Measurements from ENCODE around the gene TNS1. TPM values are rescaled to one million over a fixed set of nuclear protein-coding genes. Genes with fewer than 3 reads are reported as not detected.

Gene TNS1
- total and polyA plus RNA-seq, 2 donors: 191 to 576 TPM

- Histone ChIP-seq H3K4me1 (ENCODE audit: insufficient read depth) (no peaks in the 10 kb centered on the region), H3K27ac (ENCODE audit: low read depth) (no peak overlapping the region), H3K36me3 (ENCODE audit: insufficient read depth) (peaks cover 7% of the 10 kb centered on the region), H3K4me3 (ENCODE audit: low read depth, low read length) (no peak overlapping the region)
- no peak for DNase-seq (ENCODE audit: extremely low spot score)
- WGBS: 43% methylated on average over 6 of the region's 6 CpGs
These were observed 176.3 kb downstream of the TNS1 start for GRCh38 chr2:217826520-217826919.

GRCh38 chr2:217825469-217826235, 177.1 kb downstream of the TNS1 start:
- Histone ChIP-seq H3K27ac (ENCODE audit: low read depth) (no peak overlapping the region), H3K4me1 (ENCODE audit: insufficient read depth) (no peaks in the 10 kb centered on the region), H3K4me3 (ENCODE audit: low read depth, low read length) (no peak overlapping the region), H3K36me3 (ENCODE audit: insufficient read depth) (peaks cover 5% of the 10 kb centered on the region)
- WGBS: 91% methylated on average over 8 of the region's 8 CpGs
- no peak for DNase-seq (ENCODE audit: extremely low spot score)

GRCh38 chr2:217824223-217824622, 178.6 kb downstream of the TNS1 start:
- Histone ChIP-seq H3K4me3 (ENCODE audit: low read depth, low read length) (no peak overlapping the region), H3K27ac (ENCODE audit: low read depth) (no peak overlapping the region), H3K4me1 (ENCODE audit: insufficient read depth) (no peaks in the 10 kb centered on the region), H3K36me3 (ENCODE audit: insufficient read depth) (no peaks in the 10 kb centered on the region)
- no peak for DNase-seq (ENCODE audit: extremely low spot score)
- WGBS: 89% methylated on average over 4 of the region's 4 CpGs

- Histone ChIP-seq H3K27ac (ENCODE audit: low read depth) (no peak overlapping the region), H3K4me3 (ENCODE audit: low read depth, low read length) (no peak overlapping the region), H3K4me1 (ENCODE audit: insufficient read depth) (no peaks in the 10 kb centered on the region), H3K36me3 (ENCODE audit: insufficient read depth) (no peaks in the 10 kb centered on the region)
- 82% methylated on average over 6 of the region's 6 CpGs for WGBS
- no peak for DNase-seq (ENCODE audit: extremely low spot score)
These were observed 179.2 kb downstream of the TNS1 start for GRCh38 chr2:217823626-217824025.

DNA sequence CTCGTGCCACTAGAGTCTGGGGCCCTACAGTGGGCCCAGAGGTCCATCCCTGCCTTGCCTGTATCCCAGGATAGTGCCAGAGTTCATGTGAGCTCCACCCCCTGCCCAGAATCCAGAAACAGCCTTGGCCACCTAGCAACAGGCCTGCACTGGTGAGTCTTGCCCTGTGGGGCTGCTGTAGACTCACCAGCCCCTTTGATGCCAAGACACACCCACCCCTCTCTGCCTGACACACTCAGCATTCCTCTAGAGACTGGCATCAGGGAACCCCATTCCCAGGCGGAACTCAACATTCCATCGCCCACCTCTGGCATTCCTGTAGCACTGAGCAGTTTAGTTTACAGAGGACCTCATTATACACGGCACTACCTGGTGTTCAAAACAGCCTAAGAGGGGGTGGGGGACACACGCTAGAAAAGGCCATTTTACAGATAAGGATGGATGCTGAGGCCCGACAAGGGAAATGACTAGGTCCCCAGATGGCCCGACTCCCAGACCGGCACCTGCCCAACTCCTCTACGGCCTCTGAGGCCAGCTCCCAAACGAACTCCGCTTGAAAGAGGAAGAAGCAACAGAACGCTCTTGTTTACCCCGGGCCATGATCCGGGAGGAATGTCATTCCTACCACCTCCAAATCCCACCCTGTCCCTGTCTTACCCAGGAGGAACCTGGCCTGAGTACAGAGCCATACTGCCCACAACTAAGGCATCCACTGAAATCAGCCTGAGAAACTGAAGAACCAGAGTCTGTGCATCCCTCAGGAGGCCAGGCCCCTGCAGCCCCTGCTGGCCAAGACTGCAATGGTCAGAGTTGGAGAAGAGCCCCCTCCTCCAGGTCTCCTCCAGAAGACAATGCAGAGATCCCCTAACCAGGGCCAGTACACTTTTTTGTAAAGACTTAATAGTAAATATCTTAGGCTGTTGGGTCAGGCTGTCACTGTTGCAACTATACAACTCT, 180.2 kb downstream of the TNS1 start:
- no peak overlapping the region for H3K27ac ChIP-seq (ENCODE audit: low read depth)
- DNase-seq (ENCODE audit: extremely low spot score): no peak
- 71% methylated on average over 14 of the region's 14 CpGs for WGBS
- H3K4me3 ChIP-seq (ENCODE audit: low read depth, low read length): no peak overlapping the region
- H3K36me3 ChIP-seq (ENCODE audit: insufficient read depth): no peaks in the 10 kb centered on the region
- H3K4me1 ChIP-seq (ENCODE audit: insufficient read depth): no peaks in the 10 kb centered on the region

DNA sequence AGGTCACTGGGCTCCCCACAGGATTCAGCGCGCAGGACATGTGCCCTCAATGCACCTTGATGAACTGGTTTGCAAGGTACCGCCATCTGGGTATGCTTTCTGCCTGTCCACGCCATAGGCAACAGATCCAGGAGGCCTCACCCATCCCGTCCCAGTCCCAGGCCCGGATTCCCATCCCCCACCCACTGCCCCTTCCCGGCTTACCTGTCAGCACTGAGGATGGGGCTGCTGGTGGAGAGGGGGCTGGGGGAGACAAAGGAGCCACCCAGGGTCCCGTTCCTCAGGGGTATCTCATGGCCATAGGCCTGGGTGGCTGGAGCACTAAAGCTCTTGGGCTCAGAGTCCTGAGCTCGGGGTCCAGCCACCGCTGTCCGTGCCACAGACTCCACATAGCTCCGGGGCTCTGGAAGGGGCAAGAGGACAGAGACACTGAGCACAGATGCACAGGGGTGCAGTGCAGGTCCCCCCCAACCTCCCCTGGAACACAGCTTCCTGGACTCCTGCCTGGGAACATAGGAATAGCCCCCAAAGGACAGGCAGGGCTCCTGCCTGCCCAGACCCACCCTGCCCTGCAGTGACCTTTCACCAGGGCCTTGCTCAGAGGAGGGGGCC, 181.2 kb downstream of the TNS1 start:
- Histone ChIP-seq H3K4me1 (ENCODE audit: insufficient read depth) (no peaks in the 10 kb centered on the region), H3K27ac (ENCODE audit: low read depth) (no peak overlapping the region), H3K36me3 (ENCODE audit: insufficient read depth) (no peaks in the 10 kb centered on the region), H3K4me3 (ENCODE audit: low read depth, low read length) (no peak overlapping the region)
- DNase-seq (ENCODE audit: extremely low spot score): no peak
- 91% methylated on average over 12 of the region's 12 CpGs for WGBS

GRCh38 chr2:217820904-217821303, 181.9 kb downstream of the TNS1 start:
- no peaks in the 10 kb centered on the region for H3K4me1 ChIP-seq (ENCODE audit: insufficient read depth)
- 89% methylated on average over 4 of the region's 4 CpGs for WGBS
- no peak overlapping the region for H3K4me3 ChIP-seq (ENCODE audit: low read depth, low read length)
- no peak overlapping the region for H3K27ac ChIP-seq (ENCODE audit: low read depth)
- H3K36me3 ChIP-seq (ENCODE audit: insufficient read depth): no peaks in the 10 kb centered on the region
- no peak for DNase-seq (ENCODE audit: extremely low spot score)

DNA sequence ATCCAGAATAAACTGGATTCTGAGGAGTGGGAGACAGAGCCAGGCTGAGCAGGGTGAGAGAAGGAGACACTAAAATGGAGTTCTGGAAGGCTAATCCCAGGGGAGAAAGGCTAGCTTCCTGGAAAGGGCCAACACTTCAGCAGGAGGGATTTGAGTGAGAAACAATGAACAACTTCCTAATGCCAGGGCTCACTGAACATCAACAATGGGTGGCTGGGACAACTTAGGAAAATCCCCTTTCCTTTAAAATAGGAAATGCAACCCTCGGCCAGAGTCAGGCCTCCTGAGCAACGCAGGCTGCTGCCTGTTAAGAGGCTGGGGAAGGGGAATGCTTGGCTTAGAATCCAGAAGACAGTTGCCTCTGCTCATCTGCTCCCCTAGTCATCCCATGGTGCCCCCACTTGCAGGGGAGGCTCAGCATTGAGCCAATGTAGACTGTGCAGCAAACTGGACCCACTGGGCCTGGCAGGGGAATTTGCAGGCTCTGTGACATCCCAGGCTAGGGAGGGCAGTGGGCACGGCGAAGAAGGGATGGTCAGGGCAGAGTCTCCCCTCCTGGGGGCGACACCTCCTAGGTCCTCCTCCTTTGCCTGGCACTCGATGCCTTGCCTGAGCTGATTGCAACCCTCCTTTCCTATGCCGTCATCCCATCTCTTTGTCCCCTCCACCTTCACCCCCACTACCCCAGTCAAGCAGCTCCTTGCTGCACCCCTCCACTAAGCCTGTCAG, 182.5 kb downstream of the TNS1 start:
- WGBS: 68% methylated on average over 7 of the region's 7 CpGs
- H3K4me3 ChIP-seq (ENCODE audit: low read depth, low read length): no peak overlapping the region
- H3K27ac ChIP-seq (ENCODE audit: low read depth): no peak overlapping the region
- DNase-seq (ENCODE audit: extremely low spot score): no peak
- H3K4me1 ChIP-seq (ENCODE audit: insufficient read depth): no peaks in the 10 kb centered on the region
- H3K36me3 ChIP-seq (ENCODE audit: insufficient read depth): no peaks in the 10 kb centered on the region

DNA sequence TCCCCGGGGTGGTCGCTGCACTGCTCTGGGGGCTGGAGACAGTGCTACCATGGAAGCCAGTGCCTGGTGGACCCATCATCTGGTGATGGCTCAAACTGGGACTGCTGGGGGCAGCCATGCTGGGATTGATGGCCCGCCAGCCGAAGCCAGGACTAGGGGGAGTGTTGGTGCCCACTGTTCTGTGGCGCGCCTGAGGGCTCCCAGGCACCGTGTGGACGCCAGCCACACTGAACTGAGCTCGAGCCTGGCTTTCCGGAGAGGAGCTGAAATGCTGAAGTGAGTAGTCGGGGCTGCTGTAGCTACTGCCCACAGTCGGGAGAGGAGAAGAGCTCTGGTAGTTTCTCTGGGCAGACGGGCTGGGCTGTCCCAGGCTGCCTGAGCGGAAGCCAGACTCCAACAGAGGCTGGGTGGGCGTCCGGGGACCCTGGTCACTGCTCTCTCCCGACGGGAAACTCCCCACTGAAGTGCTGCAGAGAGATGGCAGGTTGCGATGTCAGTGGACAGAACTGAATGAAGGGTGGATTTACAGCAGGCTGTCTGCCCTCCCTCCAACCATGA, 184.4 kb downstream of the TNS1 start:
- DNase-seq (ENCODE audit: extremely low spot score): no peak
- H3K36me3 ChIP-seq (ENCODE audit: insufficient read depth): peaks cover 4% of the 10 kb centered on the region
- no peak overlapping the region for H3K27ac ChIP-seq (ENCODE audit: low read depth)

DNA sequence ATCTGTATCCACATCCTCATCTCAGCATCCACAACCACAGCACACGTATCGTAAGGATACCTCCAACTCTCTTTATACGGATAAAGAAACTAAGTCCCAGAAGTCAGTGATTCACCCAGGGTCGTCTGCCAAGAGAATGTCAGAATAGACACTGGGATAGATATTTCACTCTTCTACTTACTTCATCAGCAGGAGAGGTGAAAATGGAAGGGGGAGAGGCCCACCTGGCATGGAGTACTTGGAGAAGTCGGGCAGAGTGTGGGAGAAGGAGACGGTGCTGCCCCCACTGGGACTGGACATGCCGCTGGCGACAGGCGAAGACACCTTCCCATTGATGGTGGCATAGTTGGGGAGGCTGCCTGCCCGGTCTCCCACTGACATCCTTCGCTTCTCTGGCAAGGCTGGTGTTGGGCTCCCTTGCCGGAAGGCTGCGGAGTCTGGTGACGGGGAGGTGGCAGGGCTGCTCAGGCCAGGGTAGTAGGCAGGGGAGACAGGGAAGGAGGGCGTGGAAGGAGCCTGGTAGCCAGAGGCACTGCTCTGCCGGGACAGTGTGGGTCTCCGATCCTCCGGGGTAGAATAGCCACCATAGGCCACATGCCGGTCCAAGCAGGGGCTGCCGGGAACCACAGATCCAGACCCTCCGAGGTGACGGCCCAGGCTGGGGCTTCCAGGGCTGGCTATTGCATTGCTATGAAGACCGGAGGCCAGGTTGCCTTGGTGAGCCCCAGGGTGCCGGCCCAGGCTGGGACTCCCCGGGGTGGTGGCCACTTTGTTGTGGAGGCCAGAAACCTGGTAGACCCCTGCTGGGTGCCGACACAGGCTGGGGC, 185.1 kb downstream of the TNS1 start:
- 79% methylated on average over 26 of the region's 26 CpGs for WGBS
- Histone ChIP-seq H3K4me3 (ENCODE audit: low read depth, low read length) (no peak overlapping the region), H3K4me1 (ENCODE audit: insufficient read depth) (no peaks in the 10 kb centered on the region), H3K27ac (ENCODE audit: low read depth) (no peak overlapping the region), H3K36me3 (ENCODE audit: insufficient read depth) (peaks cover 4% of the 10 kb centered on the region)
- no peak for DNase-seq (ENCODE audit: extremely low spot score)

More for the DNA sequence above, 184.4 kb downstream of the TNS1 start:
- H3K4me3 ChIP-seq (ENCODE audit: low read depth, low read length): no peak overlapping the region
- H3K4me1 ChIP-seq (ENCODE audit: insufficient read depth): no peaks in the 10 kb centered on the region
- 83% methylated on average over 19 of the region's 19 CpGs for WGBS

GRCh38 chr2:217816396-217816869, 186.4 kb downstream of the TNS1 start:
- 12% methylated on average over 11 of the region's 11 CpGs for WGBS
- Histone ChIP-seq H3K27ac (ENCODE audit: low read depth) (no peak overlapping the region), H3K36me3 (ENCODE audit: insufficient read depth) (peaks cover 4% of the 10 kb centered on the region), H3K4me1 (ENCODE audit: insufficient read depth) (no peaks in the 10 kb centered on the region), H3K4me3 (ENCODE audit: low read depth, low read length) (no peak overlapping the region)
- peak; percentile 33 for DNase-seq (ENCODE audit: extremely low spot score)

GRCh38 chr2:217813828-217814227, 189.0 kb downstream of the TNS1 start:
- Histone ChIP-seq H3K36me3 (ENCODE audit: insufficient read depth) (peaks cover 9% of the 10 kb centered on the region), H3K27ac (ENCODE audit: low read depth) (no peak overlapping the region), H3K4me3 (ENCODE audit: low read depth, low read length) (no peak overlapping the region), H3K4me1 (ENCODE audit: insufficient read depth) (no peaks in the 10 kb centered on the region)
- 94% methylated on average over 6 of the region's 6 CpGs for WGBS
- no peak for DNase-seq (ENCODE audit: extremely low spot score)

Data from urinary bladder (tissue), 4 donors.